ENCODE data around the gene ANGPTL7.

Gene ANGPTL7

GRCh38 chr1:11207898-11208611 is 18.9 kb downstream of the ANGPTL7 start:
- no peak for DNase-seq (ENCODE audit: low read depth)

GRCh38 chr1:11211461-11211860 is 22.3 kb downstream of the ANGPTL7 start:
- no peak for DNase-seq (ENCODE audit: low read depth)

- DNase-seq (ENCODE audit: low read depth): no peak
Observed at GRCh38 chr1:11211925-11212587, 22.9 kb downstream of the ANGPTL7 start.

- DNase-seq (ENCODE audit: low read depth): no peak
Observed at GRCh38 chr1:11214698-11215380, 25.7 kb downstream of the ANGPTL7 start.

DNA sequence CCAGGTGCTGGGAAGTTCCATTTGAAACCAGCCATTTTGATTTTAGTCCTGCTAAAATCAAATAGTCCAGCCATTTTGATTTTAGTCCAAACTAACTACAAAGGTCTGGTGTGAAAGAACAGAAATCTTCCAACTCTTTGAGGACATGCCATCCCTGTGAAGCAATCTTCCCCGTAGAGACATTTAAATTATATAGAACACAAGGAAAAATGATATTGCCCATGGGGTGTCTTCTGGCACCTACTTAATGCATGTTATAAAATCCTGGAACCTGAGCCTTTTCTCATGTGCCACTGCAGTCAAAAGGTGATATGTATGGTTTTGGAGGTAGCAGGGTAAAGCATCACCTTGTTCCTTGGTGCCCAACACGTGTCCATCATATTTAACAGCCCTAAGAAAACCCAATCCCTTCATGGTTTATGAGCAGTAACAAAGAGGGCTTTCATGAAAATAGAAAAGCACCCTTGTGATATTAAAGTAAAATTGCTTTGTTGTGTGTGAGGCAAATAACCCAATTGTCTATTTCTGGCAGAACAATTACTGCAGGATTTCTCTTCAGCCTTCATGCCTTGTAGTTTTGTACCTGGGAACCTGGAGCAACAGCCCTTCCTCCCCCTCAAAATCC is 26.3 kb downstream of the ANGPTL7 start:
- no peak for DNase-seq (ENCODE audit: low read depth)

DNA sequence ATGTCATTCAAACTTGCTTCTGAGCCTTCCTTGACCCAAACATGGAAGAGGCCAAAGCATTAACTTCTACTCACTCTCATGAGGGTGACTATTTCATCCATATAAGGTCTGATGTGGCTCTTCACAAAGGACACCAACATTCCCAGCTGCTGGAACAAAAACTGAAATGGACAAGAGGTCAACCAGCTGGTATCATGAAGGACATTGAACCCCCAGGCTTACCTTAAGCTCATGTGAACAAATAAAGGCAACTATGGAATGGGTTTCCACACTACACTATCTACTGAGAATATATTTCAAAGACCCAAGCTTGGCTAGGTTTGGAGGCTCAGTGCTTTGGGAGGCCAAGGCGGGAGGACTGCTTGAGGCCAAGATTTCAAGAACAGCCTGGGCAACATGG is 26.9 kb downstream of the ANGPTL7 start:
- DNase-seq (ENCODE audit: low read depth): no peak

GRCh38 chr1:11227106-11228077 is 38.2 kb downstream of the ANGPTL7 start:
- no peak for DNase-seq (ENCODE audit: low read depth)

DNA sequence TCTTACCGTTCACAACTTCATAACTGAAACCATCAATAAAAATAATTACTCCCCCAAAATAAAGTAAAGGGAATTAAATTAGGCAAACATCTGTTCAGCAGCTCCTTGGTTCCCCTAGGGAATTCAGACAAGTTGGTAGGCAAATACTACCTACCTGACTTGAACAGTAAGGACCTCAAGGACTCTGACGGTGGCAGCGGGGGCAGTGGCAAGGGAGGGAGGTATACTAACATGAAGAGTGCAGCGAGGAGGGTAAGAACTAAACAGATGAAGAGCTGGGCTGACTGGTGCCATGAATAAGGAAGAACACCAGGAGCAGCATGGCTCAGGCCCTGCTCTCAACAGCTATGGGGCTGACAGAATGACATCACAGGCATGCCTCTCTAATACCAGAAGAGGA is 40.0 kb downstream of the ANGPTL7 start:
- no peak for DNase-seq (ENCODE audit: low read depth)

- no peak for DNase-seq (ENCODE audit: low read depth)
Observed at GRCh38 chr1:11233208-11233607, 44.1 kb downstream of the ANGPTL7 start.

DNA sequence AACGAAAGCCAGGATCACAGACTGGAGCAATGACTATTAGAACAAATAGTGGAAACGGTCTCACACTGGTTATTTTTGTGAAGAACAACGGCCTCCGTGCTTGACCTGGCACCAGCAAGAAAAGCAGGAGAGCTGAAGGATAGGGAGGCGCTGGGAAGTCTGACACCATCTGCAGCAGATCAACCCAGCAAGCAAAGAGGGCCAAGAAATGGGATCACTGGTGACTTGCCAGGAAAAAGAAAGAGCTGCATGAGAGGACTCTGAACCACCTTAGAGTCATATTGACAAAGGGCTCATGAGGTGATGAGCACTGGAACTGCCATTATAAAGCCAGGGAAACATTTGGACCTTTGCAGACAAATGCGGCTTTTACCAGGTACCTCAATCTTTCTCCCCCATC is 48.2 kb downstream of the ANGPTL7 start:
- no peak for DNase-seq (ENCODE audit: low read depth)

DNA sequence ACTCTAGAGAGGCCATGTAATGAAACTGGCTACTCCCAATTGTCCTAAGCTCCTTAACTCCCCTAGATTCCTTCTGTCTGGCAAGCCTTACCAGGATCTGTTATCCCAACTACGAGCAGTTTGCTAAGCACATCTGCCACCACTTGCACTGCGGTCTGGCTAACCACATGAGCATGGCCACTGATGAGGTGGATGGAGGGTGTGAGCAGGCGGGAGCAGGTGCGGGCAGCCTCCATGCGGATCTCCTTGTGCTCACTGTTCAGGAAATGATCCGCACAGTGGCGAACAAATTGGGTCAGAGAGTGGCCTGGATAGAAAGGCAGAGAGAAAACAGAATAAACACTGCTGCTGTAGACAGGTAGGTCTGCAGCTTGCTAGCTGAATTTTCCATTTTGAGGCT is 49.2 kb downstream of the ANGPTL7 start:
- no peak for DNase-seq (ENCODE audit: low read depth)

DNA sequence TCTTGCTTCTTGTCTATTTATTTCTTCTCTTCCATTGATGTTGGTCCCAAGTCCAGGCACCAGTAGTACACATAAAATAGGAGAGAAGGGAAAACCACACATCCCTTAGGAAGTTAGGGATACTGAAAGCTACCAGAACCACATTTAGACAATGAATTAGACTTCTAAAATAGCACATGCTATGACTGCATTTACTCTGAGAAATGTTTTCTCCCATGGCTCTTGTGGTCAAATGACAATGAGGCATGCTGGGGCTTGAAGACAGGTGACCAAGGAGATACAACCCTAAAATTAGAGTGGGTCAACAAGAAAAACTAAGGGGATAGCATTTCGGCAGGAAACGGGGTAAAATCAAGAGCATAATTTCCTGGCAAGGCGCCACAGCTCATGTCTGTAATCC is 56.1 kb downstream of the ANGPTL7 start:
- DNase-seq (ENCODE audit: low read depth): no peak

Data from activated T-cell treated with anti-CD3 and anti-CD28 coated beads for 24 hours (primary cell).